Stimulated activated naive CD4-positive, alpha-beta T cell treated with Interleukin-2 at 50 U/mL for 16 hours (primary cell): ENCODE data around the gene CALHM5.
"Not testable (repeated sequence)": the region's sequence is repeated elsewhere in the genome, so short reads cannot be mapped to it uniquely, and the experiment has no call there.

Source experiments
- DNase-seq: peaks from one replicate; lab custom pipeline; 2025; lab: John Stamatoyannopoulos, UW

CALHM5 gene, protein sequence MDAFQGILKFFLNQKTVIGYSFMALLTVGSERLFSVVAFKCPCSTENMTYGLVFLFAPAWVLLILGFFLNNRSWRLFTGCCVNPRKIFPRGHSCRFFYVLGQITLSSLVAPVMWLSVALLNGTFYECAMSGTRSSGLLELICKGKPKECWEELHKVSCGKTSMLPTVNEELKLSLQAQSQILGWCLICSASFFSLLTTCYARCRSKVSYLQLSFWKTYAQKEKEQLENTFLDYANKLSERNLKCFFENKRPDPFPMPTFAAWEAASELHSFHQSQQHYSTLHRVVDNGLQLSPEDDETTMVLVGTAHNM

DNA sequence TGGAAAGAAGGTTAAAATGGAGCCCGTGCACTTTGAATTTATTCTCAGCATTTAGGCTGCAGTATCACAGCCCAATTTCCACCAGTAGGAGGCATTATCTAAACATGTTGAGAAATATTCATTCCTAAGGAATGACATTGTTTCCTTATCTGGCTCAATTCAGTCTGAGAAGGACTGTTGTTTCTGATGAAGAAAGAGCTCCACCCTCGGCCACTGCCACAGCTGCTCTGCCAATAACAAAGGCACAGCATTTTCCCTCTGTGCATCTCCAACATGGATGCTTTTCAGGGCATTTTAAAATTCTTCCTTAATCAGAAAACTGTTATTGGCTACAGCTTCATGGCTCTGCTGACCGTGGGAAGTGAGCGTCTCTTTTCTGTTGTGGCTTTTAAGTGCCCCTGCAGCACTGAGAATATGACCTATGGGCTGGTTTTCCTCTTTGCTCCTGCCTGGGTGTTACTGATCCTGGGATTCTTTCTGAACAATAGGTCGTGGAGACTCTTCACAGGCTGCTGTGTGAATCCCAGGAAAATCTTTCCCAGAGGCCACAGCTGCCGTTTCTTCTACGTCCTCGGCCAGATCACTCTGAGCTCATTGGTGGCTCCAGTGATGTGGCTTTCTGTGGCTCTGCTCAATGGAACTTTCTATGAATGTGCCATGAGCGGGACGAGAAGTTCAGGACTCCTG is at the start of gene CALHM5:
TSS of gene CALHM5 (plus strand) at position 216 of the 687 bp plus-strand sequence. CDS start at position 274, 58 bp downstream.
- DNase-seq, result no peak

DNA sequence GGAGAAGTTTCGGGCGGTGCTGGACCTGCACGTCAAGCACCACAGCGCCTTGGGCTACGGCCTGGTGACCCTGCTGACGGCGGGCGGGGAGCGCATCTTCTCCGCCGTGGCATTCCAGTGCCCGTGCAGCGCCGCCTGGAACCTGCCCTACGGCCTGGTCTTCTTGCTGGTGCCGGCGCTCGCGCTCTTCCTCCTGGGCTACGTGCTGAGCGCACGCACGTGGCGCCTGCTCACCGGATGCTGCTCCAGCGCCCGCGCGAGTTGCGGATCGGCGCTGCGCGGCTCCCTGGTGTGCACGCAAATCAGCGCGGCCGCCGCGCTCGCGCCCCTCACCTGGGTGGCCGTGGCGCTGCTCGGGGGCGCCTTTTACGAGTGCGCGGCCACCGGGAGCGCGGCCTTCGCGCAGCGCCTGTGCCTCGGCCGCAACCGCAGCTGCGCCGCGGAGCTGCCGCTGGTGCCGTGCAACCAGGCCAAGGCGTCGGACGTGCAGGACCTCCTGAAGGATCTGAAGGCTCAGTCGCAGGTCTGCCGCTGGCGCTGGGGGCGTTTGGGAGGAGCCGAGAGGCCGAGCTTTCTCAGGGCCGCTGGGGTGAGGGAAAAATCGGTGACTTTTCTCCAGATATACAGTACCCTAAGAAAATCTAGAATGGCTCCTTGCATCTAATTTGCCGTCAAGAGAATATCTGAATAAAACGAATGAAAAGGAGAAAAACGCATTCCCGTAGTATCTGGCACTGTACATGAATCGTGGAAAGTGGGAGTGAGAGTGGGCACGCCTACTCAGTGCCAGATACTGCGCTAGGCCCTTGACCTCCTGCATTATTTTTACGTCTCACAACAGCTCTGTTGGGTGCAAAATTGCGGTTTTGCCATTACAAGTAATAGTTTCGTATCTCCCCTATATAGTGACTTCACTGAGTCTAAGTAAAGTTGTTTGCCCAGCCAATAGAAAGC is 49.2 kb upstream of the CALHM5 start:
- DNase-seq, result peak; percentile 9

DNA sequence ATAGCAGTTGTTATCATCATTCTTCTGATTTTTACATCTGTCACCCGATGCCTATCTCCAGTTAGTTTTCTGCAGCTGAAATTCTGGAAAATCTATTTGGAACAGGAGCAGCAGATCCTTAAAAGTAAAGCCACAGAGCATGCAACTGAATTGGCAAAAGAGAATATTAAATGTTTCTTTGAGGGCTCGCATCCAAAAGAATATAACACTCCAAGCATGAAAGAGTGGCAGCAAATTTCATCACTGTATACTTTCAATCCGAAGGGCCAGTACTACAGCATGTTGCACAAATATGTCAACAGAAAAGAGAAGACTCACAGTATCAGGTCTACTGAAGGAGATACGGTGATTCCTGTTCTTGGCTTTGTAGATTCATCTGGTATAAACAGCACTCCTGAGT is 48.1 kb upstream of the CALHM5 start:
- DNase-seq, result no peak

DNA sequence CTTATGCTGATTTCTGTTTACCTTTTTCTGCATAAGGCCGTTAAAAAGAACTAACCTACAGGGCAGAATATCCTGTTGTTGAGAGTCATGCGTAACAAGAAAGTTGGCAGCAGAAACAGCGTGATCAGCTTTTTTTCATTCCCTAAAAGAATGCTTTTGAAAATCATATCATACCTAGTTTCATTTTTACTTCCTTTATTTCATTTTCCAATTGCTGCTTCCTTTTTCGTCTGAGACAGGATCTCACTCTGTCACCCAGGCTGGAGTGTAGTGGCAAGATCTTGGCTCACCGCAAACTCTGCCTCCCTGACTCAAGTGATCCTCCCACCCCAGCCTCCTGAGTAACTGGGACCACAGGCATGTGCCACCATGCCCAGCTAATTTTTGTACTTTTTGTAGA is 46.2 kb upstream of the CALHM5 start:
- no peak for DNase-seq

DNA sequence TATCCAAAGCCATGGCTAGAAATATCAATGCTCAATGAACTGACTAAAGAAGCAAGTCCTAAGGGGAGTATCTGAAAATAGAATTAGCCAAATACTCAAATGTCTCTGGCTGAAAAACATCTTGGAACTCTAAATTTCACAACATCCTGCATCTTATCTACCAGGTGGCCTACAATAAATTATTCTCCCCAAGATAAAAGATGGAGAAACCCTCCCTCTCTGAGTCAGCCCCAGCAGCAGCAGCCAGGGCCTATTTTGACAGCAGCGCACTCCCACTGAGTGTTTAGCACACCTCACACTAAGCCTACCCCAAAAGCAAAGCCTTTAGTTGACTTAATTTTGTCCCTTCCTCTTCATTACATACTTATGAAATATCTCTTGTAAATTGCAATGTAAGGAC is 44.3 kb upstream of the CALHM5 start:
- DNase-seq, result no peak

DNA sequence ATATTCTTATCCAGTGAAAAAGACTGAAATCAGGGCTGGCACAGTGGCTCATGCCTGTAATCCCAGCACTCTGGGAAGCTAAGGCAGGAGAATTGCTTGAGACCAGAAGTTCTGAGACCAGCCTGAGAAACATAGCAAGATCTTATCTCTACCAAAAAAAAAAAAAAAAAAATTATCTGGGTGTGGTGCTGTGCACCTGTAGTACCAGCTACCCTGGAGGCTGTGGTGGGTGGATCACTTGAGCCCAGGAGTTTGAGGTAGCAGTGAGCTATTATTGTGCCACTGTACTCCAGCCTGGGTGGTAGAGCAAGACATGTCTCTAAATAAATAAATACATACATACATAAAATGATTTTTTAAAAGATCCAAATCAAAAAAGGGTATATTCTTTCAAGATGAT is 43.9 kb upstream of the CALHM5 start:
- no peak for DNase-seq

DNA sequence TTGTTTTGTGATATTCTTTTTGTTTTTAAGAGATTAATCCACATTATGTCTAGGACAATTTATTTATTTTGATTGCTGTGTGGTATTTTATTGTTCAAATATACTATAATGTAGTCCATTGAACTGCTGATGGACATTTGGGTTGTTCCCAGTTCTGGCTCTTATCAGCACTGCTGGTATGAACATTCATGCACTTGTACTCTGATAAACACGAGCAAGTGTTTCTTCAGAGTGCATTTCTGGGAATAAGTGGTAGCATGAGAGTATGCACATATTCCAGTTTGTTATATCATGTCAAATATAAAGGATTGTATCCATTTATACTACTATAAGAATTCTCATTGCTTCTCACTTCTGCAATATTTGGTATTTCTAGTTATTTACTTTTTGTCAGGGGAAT is 43.1 kb upstream of the CALHM5 start:
- DNase-seq, result no peak

DNA sequence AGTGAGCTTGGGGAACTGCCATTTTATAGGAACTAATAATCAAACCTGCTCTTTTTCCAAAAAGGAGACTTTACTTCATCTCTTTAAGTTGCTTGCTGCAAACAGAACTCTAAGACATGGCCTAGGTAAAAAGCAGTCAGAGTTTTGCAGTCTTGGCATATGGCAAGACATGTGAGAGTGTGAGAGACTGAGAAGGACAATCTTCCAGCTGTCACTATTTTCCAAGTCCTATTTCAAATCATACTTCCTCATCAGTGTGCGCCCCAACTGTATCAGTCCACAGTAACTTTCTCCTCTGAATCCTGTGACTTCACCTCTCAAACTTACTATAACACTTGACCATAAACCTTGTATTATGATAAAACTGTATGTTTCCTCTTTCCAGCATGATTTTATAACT is 39.9 kb upstream of the CALHM5 start:
- no peak for DNase-seq

DNA sequence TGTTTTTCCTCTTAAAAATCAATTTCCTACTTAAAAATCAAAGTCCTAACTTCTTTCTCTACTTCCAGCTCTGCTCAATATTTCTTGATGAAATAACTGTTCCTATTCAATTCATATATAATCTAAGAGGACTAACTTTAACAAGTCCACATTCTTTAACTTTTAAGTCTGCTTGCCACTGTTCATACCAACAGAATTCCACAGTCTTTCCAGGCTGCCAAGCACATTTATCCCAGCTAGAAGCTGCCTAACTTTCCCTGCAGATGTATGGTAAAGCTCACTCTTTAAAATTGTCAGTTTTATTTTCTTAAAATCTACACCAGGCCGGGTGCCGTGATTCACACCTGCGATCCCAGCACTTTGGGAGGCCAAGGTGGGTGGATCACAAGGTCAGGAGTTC is 38.7 kb upstream of the CALHM5 start:
- no peak for DNase-seq

DNA sequence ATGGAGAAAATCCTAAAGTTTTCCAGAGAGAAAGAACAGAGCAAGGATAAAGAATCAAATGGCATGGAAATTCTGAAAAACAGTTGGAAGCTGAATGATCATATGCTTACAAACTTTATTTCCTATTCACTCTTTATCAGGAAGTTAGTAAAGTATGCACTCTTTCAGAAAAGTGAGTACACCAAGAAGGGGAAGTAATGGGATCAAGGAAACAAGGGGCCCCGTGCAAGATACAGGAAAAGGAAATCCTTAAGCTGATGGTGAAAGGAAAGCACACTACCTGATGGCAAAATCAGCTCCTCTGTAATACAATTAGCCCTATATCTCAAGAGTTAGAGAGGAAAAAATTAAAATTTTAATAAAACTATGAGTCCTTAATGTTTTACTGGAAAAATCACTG is 36.3 kb upstream of the CALHM5 start:
- DNase-seq, result no peak

DNA sequence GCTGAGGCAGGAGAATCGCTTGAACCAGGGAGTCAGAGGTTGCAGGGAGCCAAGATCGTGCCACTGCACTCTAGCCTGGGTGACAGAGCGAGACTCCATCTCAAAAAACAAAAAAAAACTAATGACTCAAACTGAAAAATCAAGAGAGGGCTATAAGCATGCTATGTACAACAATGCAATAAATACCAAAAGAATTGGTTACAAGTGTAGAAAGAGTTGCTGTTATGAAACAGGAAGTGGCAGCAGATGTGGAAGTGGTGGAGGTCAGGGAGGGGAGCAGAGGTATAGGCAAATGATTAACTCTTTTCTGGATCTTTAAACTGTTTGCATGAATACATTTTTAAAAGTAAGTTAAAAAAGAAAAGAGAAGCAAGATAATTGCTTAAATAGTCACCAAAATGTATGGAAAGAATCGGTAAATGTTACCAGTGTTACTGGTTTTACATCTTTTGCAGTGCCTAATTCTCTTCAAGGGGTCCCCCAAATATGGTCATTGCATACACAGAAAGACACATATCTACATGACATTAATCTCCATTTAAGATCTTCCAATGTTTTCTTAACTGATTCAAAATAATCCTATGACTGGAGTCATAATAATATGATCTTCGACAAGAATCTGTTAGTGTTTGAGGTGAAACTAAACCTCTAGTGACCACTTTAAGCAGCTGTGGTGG is 35.3 kb upstream of the CALHM5 start:
- no peak for DNase-seq

DNA sequence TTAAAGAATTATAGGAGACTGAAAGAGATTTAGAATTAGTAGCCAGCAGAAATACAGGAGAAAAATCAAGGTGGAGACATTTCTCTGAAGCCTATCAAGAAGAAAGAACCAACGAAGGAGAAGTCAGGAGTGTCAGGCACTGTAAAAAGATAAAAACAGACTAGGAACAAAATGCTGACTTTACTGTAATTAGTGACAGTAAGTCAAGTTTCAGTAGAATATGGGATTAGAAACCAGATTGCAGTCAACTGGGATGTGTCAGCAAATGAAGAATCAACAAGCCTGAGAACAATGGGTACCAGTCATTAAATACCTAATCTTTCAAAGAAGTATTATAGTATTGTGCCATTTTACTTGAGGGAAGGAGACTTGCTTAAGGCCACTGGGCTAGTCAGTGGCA is 28.7 kb upstream of the CALHM5 start:
- DNase-seq, result no peak

DNA sequence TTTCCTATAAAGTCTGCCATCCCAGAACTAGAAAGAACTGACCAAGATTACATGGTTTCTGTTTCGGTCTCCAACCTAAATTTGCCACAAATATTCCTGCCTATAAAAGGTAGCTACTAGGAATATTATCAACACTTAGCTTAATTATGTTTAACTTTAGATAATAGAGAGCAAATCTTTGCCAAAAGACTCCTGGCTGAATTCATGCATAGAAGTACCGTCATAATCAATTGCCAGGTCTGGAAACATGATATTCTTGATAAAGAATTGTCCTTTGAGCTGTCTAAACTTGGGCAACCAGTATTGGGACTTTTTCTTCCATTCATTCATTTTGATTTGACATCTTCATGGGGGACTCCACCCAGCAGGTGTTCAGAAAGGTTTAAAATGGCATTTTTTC is 27.8 kb upstream of the CALHM5 start:
- no peak for DNase-seq

DNA sequence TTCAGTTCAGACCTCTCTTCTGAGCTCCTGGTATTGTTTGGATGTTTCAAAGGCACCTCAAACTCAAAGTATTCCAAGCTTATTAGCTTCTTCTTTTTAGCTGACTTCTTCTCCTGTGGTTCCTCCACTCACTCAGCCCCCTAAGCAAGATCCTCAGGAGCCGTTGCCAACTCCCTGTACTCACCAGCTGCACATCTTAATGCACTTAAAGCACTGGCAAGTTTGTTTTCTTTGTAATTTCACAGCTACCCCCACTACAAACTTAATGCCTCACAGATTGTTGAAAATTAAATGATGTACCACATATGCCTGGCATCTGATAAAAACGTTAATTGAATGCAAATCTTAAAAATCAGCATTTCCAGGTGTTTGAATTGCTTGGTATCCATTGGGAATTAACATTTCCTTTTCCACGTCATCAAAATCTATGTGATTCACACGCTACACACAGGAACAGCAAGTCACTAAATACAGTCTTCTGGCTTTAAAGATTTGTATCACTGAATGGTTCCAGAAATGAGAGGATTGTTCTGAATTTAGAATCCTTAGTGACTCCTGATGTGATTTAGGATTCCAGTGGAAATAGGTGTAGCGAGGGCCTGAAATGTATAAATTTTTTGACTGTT is 25.8 kb upstream of the CALHM5 start:
- no peak for DNase-seq

DNA sequence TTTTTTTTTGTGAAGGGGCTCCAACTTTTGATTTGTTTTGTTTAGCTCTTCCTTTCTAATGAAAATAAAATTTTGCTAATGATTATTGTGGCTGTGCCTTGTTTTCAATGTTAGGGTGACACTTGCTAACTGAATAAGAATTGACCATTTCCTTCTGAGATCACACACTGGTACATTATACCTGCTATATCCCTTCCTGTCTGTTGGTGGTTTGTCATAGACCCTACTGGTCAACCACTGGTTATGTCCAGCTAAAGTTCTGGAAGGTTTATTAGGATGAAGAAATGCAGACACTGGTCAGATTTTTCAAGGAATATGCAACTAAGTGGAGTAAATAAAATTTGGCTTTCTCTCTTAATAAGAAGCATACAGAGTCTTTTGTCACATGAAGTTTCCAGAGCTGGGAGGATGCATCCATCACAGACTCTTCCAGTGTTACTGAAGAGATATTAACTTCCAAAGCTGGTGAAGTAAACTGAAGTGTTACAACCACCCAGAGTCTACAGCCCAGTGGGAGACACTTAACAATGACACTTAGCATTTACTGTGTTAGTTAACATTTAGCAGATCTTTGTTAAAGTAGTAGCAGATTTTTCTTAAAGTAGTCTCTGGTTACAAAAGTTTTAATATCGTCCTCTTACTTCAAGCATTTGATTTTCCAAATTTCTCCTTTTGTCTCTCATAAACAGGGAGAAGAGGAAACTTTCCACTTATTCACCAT is 19.7 kb upstream of the CALHM5 start:
- no peak for DNase-seq

DNA sequence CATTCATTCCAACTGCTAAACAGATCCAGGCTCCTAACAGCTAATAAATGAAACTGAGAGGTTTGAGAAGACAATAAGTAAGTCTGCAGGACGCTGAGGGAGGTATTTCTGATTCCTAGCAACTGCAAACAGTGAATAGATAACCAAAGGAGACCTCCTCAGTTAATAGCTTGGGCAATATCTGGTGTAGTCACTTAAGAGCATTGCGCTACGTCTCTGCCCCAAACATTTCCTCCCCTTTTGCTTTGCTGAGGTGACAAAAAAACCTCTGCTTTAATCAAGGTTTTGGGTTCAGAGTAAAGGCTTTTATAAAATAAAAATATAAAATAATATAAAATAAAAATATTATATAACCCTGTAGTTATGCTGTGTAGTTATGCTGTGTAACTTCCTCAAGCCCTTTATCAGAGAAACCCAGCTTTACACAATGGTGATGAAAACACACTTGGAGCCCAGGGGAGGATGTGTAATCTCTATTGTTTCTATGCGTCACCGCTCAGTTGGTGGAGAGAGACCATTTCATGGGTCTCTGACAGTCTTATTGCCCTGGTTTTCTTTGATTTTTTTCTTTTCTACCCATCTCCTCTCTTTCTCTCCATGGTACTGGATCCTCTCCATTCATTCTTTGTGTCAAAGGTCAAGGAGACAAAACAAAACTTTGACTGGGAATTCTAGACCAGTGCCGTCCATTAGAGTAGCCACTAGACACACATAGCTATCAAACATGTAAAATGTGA is 18.9 kb upstream of the CALHM5 start:
- DNase-seq, result no peak

DNA sequence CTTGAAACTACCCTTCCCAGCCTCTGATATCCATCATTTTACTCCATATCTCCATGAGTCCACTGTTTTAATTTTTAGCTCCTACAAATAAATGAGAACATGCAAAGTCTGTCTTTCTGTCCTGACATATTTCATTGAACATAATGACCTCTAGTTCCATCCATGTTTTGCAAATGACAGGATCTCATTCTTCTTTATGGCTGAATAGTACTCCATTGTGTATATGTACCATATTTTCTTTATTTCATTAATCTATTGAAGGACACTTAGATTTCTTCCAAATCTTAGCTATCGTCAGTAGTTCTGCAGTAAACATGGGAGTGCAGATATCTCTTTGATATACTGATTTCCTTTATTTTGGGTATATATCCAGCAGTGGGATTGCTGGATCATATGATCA is 16.3 kb upstream of the CALHM5 start:
- DNase-seq, result not testable (repeated sequence)

DNA sequence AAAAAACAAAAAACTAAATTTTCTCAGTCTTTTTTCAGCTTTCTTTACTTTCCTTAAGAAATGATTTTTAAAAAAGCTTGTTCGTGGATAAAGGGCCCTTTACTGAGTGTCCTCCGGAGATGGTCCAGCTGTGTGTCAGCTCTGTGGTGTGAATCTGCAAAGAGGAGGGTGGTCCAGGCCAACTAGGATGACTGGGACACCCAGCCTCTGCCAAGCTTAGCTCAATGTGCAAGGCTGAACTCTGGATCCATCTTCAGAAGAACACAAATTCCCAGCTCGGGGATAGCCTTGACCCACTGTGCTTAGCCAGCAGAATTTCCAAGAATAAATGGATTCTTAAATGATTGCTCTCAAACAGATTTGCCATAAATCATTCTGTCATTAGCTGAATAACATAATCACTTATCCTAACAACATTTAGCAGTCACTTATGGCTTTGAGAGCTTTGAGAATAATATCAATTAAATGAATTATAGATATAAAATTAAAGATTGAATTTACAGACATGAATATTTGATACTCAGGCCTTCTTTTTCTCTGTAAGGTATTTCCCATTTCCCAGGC is 14.2 kb upstream of the CALHM5 start:
- no peak for DNase-seq

DNA sequence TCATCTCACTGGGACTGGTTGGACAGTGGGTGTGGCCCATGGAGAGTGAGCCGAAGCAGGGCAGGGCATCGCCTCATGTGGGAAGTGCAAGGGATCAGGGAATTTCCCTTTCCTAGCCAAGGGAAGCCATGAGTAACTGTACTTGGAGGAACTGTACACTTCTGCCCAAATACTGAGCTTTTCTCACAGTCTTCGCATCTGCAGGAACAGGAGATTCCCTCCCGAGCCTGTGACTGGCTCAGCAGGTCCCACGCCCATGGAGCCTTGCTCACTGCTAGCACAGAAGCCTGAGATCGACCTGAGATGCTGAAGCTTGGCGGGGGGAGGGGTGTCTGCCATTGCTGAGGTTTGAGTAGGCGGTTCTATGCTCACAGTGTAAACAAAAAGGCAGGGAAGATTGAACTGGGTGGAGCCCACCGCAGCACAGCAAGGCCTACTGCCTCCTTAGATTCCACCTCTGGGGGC is 10.4 kb upstream of the CALHM5 start:
- no peak for DNase-seq

DNA sequence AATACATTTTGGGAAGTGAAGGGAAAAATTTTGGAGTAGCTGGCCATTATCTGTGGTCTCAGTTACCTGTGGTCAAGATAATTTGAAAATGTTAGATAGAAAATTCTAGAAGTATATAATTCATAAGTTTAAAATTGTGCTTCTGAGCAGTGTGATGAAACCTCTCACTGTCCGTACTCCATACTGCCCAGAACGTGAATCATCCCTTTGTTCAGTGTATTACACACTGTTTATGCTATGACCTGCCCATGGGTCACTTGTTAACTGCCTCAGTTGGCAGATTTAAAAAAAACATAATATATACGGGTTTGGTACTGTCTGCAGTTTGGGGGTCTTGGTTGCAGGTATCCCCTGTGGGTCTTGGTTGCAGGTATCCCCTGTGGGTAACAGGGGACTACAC is 4.1 kb upstream of the CALHM5 start:
- no peak for DNase-seq
